ENCODE measurements around the gene ZNF346.

- TF ChIP-seq ZBTB33 (IDR thresholded peaks at IDR 0.05) (no peak), CTCF (IDR thresholded peaks at IDR 0.05 in 2 of 3, conservative IDR thresholded peaks at IDR 0.05 in 1 of 3; ENCODE audit: control insufficient read depth in 2 of 3, extremely low read depth in 1 of 3, insufficient read depth in 1 of 3, low read depth in 3 of 3, low read length in 3 of 3) (no peak), POLR2AphosphoS2 (IDR thresholded peaks at IDR 0.05; ENCODE audit: low read depth, low read length) (no peak), CBFB (IDR thresholded peaks at IDR 0.05; ENCODE audit: low read depth) (no peak), ELK1 (IDR thresholded peaks at IDR 0.05; ENCODE audit: low read depth, low read length) (no peak), EZH2 (IDR thresholded peaks at IDR 0.05; ENCODE audit: borderline replicate concordance, control insufficient read depth, low read depth, low read length) (no peak), TAF1 (IDR thresholded peaks at IDR 0.05; ENCODE audit: borderline replicate concordance, low read depth, low read length) (no peak), HCFC1 (IDR thresholded peaks at IDR 0.05; ENCODE audit: low read length) (no peak)
Observed at GRCh38 chr5:177089127-177089526, 66.6 kb downstream of the ZNF346 start.
